Activated CD8-positive, alpha-beta memory T cell treated with anti-CD3 and anti-CD28 coated beads for 24 hours (primary cell): Measurements from ENCODE around the gene APEX1.
"Not testable (repeated sequence)": the region's sequence is repeated elsewhere in the genome, so short reads cannot be mapped to it uniquely, and the experiment has no call there.

Source experiments
- DNase-seq: peaks from one replicate; pipeline ENCODE4 v3.0.0-alpha.2; 2020

The APEX1 gene

DNA sequence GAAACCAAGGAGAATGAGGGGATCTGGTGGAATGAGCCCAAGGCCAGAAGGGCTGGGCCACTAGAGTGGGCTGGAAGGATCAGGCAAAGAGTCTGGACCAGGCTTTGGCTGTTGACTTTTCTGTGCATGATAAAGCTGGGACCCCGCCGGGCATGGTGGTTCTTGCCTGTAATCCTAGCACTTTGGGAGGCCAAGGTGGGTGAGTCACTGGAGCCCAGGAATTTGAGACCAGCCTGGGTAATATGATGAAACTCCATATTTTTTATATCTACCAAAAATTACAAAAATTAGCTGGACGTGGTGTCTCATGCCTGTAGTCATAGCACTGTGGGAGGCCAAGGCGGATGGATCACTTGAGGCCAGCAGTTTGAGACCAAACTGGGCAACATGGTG, 18.7 kb upstream of the APEX1 start:
- DNase-seq, result no peak

- no peak for DNase-seq
Measured at GRCh38 chr14:20438664-20439063, 16.4 kb upstream of the APEX1 start.

- no peak for DNase-seq
Measured at GRCh38 chr14:20440465-20440864, 14.6 kb upstream of the APEX1 start.

DNA sequence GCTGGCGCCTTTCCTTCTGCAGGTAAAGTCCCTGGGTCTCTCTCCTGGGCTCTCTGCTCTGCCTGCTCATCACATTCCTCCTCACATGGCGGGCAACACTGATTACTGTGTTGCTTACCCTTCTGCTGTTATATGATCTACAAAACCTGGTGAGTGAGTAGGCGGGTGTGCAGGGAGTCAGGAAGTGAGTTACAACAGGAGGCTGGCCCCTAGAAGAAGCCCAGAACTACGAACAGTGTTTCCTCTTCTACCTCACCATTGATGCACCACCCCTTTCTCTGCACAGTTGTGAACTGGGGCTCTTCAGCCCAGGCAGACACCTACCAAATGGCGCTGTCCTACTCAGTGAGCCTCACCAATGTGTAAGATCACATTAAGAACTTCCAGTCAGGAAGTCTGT, 14.1 kb upstream of the APEX1 start:
- DNase-seq, result peak; percentile 69

DNA sequence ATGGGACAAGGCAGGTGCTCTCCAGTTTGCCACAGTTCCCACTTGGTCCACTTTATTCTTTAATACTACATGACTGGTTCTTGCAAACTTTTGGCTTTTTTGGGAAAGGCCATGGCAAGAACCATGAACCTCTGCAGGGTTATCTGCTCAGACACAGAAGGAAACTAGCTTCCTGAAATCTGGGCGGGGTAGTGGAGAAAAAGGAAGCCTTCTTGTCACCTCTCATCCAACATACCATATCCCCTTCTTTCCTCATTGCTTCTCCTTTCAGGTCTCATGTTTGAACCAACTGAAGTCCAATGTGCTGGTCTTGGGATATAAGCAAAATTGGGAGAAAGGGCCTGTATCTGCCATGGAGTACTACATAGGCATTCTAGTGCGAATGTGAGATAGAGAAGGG, 13.6 kb upstream of the APEX1 start:
- DNase-seq, result no peak

- DNase-seq, result not testable (repeated sequence)
Measured at GRCh38 chr14:20443650-20444049, 11.4 kb upstream of the APEX1 start.

DNA sequence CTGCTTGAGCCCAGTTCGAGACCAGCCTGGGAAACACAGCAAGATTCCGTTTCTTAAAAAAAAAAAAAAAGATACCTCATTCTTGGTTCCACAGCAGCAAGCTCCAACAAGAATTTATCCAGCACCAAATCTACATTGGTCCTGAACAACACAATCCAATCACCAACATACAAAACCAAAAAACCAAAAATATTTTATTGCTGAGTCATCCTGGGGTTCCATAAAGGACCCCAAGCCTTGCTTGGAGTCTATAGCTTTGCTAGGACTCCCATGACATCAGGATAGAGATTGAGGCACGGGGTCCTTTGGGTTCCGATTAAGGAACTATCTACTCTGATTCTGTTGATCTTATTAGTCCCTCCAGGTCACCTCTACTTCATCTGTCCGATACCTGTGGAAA, 8.1 kb upstream of the APEX1 start:
- no peak for DNase-seq

GRCh38 chr14:20452831-20453230, 2.2 kb upstream of the APEX1 start:
- not testable (repeated sequence) for DNase-seq

DNA sequence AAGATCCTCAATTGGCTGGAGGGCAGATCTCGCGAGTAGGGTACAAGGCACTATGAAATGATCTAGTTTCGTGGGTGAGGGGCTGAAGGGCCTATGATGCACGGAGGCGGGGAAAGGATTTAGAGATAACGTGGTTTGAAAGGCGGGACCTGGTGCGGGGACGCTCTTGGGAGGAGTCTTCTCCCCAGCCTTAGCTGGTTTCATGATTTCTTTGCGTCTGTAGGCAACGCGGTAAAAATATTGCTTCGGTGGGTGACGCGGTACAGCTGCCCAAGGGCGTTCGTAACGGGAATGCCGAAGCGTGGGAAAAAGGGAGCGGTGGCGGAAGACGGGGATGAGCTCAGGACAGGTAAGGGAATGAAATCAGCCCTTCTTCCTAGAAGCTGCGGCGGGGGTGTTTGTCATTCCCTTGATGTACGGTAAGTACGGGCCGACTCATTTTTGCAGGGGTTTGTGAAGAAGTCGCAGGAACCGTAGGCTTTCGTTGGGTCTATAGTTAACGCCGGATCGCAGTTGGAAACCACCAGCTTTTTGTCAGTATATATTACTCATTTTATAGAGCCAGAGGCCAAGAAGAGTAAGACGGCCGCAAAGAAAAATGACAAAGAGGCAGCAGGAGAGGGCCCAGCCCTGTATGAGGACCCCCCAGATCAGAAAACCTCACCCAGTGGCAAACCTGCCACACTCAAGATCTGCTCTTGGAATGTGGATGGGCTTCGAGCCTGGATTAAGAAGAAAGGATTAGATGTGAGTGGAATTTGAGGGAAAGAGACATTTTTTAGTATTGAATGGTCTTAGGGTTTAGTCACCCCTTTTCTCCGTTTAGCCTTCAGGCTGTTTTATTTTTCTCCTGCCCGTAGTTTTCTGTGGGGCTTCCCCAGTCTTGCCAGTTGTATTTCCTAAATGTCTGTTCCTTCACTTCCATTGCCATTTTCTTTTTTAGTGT, 602 bp downstream of the APEX1 start:
- DNase-seq, result no peak

- DNase-seq, result no peak
Measured at GRCh38 chr14:20456971-20457370, 1.9 kb downstream of the APEX1 start.

DNA sequence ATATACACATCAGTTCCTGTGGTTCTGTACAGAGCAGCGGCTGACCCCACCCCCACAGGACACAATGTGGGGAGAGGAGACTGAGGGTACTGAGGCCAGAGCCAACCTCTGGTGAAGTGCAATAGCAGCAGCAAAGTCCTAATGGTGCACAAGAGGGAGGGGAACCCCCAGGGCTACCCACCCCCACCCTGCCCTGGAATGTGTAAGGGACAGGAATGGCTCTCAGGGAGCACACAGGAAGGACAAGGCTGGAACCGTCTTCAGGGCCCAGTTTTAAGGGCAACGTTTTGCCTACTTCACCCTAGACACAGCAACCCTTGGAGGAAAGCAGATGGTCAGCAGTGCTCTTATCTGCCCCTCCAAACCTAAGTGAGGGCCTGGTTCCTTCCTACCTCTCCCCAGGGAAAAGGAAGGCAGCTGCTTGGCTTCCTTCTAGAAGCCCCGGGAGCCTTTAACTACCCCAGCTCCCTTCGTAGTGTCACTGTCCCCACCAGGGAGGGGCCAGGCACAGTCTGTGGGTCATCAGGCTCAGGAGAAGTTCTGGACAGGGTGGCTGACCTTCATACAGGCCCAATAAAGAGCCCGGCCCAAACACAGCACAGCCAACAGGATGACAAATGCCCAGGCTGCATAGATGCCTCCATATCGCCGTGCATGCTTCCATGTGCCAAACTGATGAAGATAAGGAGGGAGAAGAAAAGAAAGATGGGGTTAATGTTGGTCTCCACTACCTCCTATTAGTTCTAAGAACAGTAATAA, 3.2 kb downstream of the APEX1 start:
- DNase-seq, result no peak

- DNase-seq, result no peak
Measured at GRCh38 chr14:20460458-20461224, 5.6 kb downstream of the APEX1 start.

- peak; percentile 97 for DNase-seq
Measured at GRCh38 chr14:20461225-20462141, 6.5 kb downstream of the APEX1 start, which contains the start of gene PIP4P1. TSS of gene PIP4P1 (minus strand) at chr14:20461434. CDS start at chr14:20461325, 109 bp downstream.

DNA sequence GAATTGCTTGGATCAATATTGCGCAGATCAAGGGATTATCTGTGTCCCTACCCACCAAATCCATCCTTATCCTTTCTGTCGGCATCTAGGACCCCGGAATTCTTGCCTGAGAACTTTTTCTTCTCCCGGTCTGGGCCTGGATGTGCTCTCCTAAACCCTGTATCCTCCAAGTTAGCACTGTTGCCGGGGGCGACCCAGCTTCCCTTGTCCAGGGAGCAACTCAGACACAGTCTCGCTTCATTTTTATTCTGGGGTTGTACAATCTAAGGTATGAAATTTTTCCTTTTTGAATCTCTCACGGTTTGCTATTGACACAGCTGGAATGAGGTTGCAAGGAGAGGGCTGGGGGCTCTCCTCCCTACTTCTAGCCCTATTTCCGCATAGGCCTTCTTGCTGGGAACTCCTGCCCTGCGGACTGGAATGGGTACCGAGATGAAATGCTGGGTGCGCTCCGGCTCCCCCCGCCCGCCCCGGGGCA, 13.8 kb downstream of the APEX1 start:
- DNase-seq, result no peak

DNA sequence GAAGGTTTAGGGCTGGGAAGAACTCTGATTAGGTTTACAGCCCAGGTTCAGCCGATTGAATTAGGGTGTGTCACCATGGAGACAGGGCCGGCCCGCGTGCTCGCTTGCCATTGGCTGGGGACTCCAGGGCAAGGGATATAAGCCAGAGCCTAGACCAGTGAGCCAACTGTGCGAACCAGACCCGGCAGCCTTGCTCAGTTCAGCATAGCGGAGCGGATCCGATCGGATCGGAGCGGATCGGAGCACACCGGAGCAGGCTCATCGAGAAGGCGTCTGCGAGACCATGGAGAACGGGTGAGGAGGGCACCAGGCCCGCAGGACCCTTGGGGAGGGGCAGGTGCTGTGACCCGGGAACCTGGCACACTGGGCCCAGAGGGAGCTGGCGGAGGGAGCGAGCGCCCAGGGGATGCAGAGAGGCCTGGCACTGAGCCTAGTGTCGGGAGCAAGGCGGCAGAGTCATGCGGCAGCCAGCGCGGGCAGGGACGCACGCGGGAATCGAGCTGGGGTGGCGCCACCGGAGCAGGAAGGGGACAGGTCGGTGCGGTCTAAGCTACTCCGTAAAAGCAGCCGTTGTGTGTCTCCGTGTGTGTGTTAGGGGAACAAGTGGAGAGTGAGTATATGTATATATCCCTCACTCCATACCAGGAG, 14.3 kb downstream of the APEX1 start, which contains the start of gene PNP:
Gene PNP, plus strand, starts transcription at position 165 of the 648 bp plus-strand sequence. Its CDS starts 119 bp downstream, at position 284.
- peak; percentile 93 for DNase-seq

- DNase-seq, result peak; percentile 84
Measured at GRCh38 chr14:20469890-20470602, 15.0 kb downstream of the APEX1 start.

DNA sequence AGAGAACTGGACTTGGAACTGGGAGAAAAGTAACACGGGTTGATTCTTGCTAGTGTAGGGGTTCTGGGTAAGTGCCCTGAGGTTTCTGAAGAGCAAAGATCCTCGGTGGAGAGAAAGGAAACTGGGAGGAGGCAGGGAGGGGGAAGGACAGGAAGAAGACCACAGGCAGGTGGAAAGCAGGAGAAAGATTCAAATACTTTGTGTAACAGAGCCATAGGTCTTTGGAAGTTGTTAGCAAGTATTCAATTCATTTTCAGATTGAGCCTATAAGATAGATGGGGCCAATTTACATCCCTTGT, 15.5 kb downstream of the APEX1 start:
- no peak for DNase-seq

- no peak for DNase-seq
Measured at GRCh38 chr14:20472536-20473169, 17.6 kb downstream of the APEX1 start.

GRCh38 chr14:20476776-20477175, 21.8 kb downstream of the APEX1 start:
- no peak for DNase-seq

DNA sequence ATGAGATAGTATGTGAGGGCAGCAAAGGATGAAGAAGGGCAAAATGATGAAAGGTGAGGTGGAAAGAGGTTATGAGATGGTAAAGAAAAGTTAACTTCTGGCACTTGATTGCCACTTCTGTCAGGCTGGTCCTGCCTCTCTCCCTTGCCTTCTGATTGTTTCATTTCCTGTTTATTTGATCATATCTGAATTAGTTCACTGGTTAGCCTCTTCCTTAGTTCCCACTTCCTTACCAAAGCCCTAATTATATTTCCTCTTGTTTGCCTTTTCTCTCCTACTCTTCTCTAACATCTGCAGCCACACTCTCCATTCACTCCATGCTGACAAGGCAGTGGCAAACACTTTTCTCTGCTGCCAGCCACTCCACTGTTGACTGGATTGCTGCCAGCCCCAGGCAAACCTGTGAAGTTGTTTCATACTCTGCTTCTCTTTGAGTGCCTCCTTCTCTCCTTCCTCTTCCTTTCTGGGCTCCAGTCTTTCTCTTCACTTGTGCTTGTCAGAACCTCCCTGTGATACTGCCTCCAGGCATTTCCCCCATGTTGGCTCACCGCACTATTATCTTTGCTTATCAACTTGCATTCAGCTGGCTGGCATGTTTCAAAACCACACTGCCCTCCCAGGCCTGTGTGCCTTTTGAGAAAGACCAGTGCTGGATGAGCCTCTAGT, 22.3 kb downstream of the APEX1 start:
- DNase-seq, result no peak
